Liver (tissue), 9 donors: ENCODE measurements around the gene RNU7-1. TPM values are rescaled to one million over a fixed set of nuclear protein-coding genes. Genes with fewer than 3 reads are reported as not detected.
A peak's percentile ranks its signal among the peaks of the same experiment; 100 is the strongest.

Experiments
- DNase-seq: peaks from one replicate; pipeline ENCODE4 v3.0.0-alpha.2; 2017; ENCODE audit warnings: low spot score
- H3K27ac ChIP-seq, 2 donors: one replicate each; pipeline ENCODE4 v1.7.0; 2013; ENCODE audit warnings: inconsistent platforms in 2 of 2, low read length in 2 of 2, control low read depth in 1 of 2, low read depth in 1 of 2, mild to moderate bottlenecking in 1 of 2
- H3K27me3 ChIP-seq, 4 donors: one replicate each; pipeline versions ENCODE4 v1.6.1 to v1.7.0; 2013; ENCODE audit warnings: low read length in 3 of 4, inconsistent platforms in 1 of 4, mild to moderate bottlenecking in 1 of 4, moderate library complexity in 1 of 4; ENCODE audit not compliant: control insufficient read depth in 4 of 4, insufficient read depth in 4 of 4
- H3K36me3 ChIP-seq, 4 donors: one replicate each; pipeline versions ENCODE4 v1.6.1 to v1.7.0; 2013; ENCODE audit warnings: low read length in 3 of 4, mild to moderate bottlenecking in 3 of 4, low read depth in 1 of 4, moderate library complexity in 1 of 4; ENCODE audit not compliant: control insufficient read depth in 4 of 4, insufficient read depth in 3 of 4
- H3K4me1 ChIP-seq, 4 donors: one replicate each; pipeline versions ENCODE4 v1.6.1 to v1.7.0; 2013; ENCODE audit warnings: low read length in 3 of 4, mild to moderate bottlenecking in 3 of 4, moderate library complexity in 1 of 4; ENCODE audit not compliant: control insufficient read depth in 4 of 4, insufficient read depth in 4 of 4
- H3K4me3 ChIP-seq, 3 donors: one replicate each; pipeline versions ENCODE4 v1.6.1 to v1.7.0; 2013; ENCODE audit warnings: low read length in 3 of 3, control low read depth in 1 of 3, low read depth in 1 of 3, mild to moderate bottlenecking in 1 of 3
- H3K9ac ChIP-seq, 2 donors: one replicate each; pipeline ENCODE4 v1.7.0; 2013; ENCODE audit warnings: low read length in 2 of 2, mild to moderate bottlenecking in 2 of 2, moderate library complexity in 2 of 2, control low read depth in 1 of 2, low read depth in 1 of 2
- H3K9me3 ChIP-seq, 4 donors: one replicate each; pipeline versions ENCODE4 v1.6.1 to v1.7.0; 2013; ENCODE audit warnings: low read length in 3 of 4; ENCODE audit not compliant: control insufficient read depth in 4 of 4
- EGR1 ChIP-seq, 2 donors: IDR thresholded peaks; 2 replicates each; pipeline ENCODE4 v1.6.1; 2016 to 2018; ENCODE audit warnings: antibody characterized with exemption in 2 of 2, low read depth in 2 of 2
- FOXA1 ChIP-seq: IDR thresholded peaks from 2 replicates; pipeline ENCODE4 v1.6.1; 2016; ENCODE audit warnings: antibody characterized with exemption
- FOXA2 ChIP-seq: IDR thresholded peaks from 2 replicates; pipeline ENCODE4 v1.6.1; 2016; ENCODE audit warnings: antibody characterized with exemption
- HNF4A ChIP-seq, 2 donors: conservative IDR thresholded peaks; 2 replicates each; pipeline ENCODE4 v1.6.1; 2016; ENCODE audit warnings: antibody characterized with exemption in 2 of 2, mild to moderate bottlenecking in 2 of 2
- HNF4G ChIP-seq: IDR thresholded peaks from 2 replicates; pipeline ENCODE4 v1.6.1; 2016; ENCODE audit warnings: antibody characterized with exemption
- JUND ChIP-seq, 2 donors: IDR thresholded peaks; 2 replicates each; pipeline ENCODE4 v1.6.1; 2016; ENCODE audit warnings: antibody characterized with exemption in 2 of 2
- MAX ChIP-seq: IDR thresholded peaks from 2 replicates; pipeline ENCODE4 v1.6.1; 2016; ENCODE audit warnings: antibody characterized with exemption
- NR2F2 ChIP-seq: IDR thresholded peaks from 2 replicates; pipeline ENCODE4 v1.6.1; 2016; ENCODE audit warnings: antibody characterized with exemption
- RAD21 ChIP-seq, 2 donors: IDR thresholded peaks; 2 replicates each; pipeline ENCODE4 v1.6.1; 2016; ENCODE audit warnings: antibody characterized with exemption in 2 of 2, mild to moderate bottlenecking in 2 of 2
- RXRA ChIP-seq, 2 donors: IDR thresholded peaks; 2 replicates each; pipeline ENCODE4 v1.6.1; 2017 to 2018; ENCODE audit warnings: antibody characterized with exemption in 2 of 2, mild to moderate bottlenecking in 1 of 2
- SP1 ChIP-seq: IDR thresholded peaks from 2 replicates; pipeline ENCODE4 v1.6.1; 2018; ENCODE audit warnings: antibody characterized with exemption, mild to moderate bottlenecking
- TAF1 ChIP-seq: conservative IDR thresholded peaks from 2 replicates; pipeline ENCODE4 v1.6.1; 2016; ENCODE audit warnings: antibody characterized with exemption, mild to moderate bottlenecking
- YY1 ChIP-seq: IDR thresholded peaks from 2 replicates; pipeline ENCODE4 v1.6.1; 2016; ENCODE audit warnings: antibody characterized with exemption, mild to moderate bottlenecking
- ZBTB33 ChIP-seq: IDR thresholded peaks from 2 replicates; pipeline ENCODE4 v1.6.1; 2016; ENCODE audit warnings: antibody characterized with exemption
- WGBS: extraction: QIAGEN DNeasy Blood & Tissue Kit; methylation state at CpG from one replicate; pipeline ENCODE4 v1.1.7; 2013; 5-methylcytosine and 5-hydroxymethylcytosine counted together
- polyA plus RNA-seq, 2 donors: library from polyadenylated mRNA; stranded (reverse) in 1 of 2; unstranded in 1 of 2; fragments of 200-250 nt in 1 of 2; fragments of >200 nt in 1 of 2; fragmentation: Nextera tagmentation in 1 of 2; extraction: Ambion mirVana in 1 of 2; gene quantifications; one replicate each; pipeline versions ENCODE4 v1.2.1 to v1.2.3, GENCODE V29; 2013 to 2015
- total RNA-seq, 2 donors: library from RNA; depleted of rRNA; stranded (reverse); fragments of >200 nt; gene quantifications; one replicate each; pipeline ENCODE4 v1.2.3, GENCODE V29; 2014
- TF ChIP-seq, protein P1 (sequence below): IDR thresholded peaks from 2 replicates; pipeline ENCODE4 v1.6.1; 2016; ENCODE audit warnings: antibody characterized with exemption
- TF ChIP-seq, protein P2 (sequence below): IDR thresholded peaks from 2 replicates; pipeline ENCODE4 v1.6.1; 2016; ENCODE audit warnings: antibody characterized with exemption, mild to moderate bottlenecking
- donor health status: healthy.
- donor health status: healthy.
- donor health status: healthy.
- donor health status: healthy.
- donor health status: healthy.

The RNU7-1 gene
- total and polyA plus RNA-seq, 4 donors = not detected

- TF ChIP-seq SP1 (no peak), NR2F2 (no peak), TAF1 (no peak), RXRA (IDR thresholded peaks at IDR 0.05) (no peak)
- TF ChIP-seq, protein P1, sequence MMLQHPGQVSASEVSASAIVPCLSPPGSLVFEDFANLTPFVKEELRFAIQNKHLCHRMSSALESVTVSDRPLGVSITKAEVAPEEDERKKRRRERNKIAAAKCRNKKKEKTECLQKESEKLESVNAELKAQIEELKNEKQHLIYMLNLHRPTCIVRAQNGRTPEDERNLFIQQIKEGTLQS = no peak
These were observed 15.5 kb upstream of the RNU7-1 start (continued) for GRCh38 chr12:6928022-6928702.

GRCh38 chr12:6928703-6929407 is 14.8 kb upstream of the RNU7-1 start:
- H3K9me3 ChIP-seq = no peaks in the 10 kb centered on the region
- WGBS = 17% methylated on average over 19 of the region's 19 CpGs
- TF ChIP-seq NR2F2 = peak; percentile 19
- TF ChIP-seq, protein P2, sequence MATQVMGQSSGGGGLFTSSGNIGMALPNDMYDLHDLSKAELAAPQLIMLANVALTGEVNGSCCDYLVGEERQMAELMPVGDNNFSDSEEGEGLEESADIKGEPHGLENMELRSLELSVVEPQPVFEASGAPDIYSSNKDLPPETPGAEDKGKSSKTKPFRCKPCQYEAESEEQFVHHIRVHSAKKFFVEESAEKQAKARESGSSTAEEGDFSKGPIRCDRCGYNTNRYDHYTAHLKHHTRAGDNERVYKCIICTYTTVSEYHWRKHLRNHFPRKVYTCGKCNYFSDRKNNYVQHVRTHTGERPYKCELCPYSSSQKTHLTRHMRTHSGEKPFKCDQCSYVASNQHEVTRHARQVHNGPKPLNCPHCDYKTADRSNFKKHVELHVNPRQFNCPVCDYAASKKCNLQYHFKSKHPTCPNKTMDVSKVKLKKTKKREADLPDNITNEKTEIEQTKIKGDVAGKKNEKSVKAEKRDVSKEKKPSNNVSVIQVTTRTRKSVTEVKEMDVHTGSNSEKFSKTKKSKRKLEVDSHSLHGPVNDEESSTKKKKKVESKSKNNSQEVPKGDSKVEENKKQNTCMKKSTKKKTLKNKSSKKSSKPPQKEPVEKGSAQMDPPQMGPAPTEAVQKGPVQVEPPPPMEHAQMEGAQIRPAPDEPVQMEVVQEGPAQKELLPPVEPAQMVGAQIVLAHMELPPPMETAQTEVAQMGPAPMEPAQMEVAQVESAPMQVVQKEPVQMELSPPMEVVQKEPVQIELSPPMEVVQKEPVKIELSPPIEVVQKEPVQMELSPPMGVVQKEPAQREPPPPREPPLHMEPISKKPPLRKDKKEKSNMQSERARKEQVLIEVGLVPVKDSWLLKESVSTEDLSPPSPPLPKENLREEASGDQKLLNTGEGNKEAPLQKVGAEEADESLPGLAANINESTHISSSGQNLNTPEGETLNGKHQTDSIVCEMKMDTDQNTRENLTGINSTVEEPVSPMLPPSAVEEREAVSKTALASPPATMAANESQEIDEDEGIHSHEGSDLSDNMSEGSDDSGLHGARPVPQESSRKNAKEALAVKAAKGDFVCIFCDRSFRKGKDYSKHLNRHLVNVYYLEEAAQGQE = no peak
- H3K36me3 ChIP-seq = peaks cover 0 to 2% (median 0%) of the 10 kb centered on the region in 4 donors
- peak overlapping the region; percentile 66 to 88 (median 78) for H3K4me3 ChIP-seq
- no peak for DNase-seq
- no peaks in the 10 kb centered on the region for H3K27me3 ChIP-seq
- peaks cover 9 to 61% (median 47%) of the 10 kb centered on the region in 4 donors for H3K4me1 ChIP-seq
- H3K27ac ChIP-seq = peak overlapping the region; percentile 62 to 66
- peak overlapping the region; percentile 35 to 55 for H3K9ac ChIP-seq

- 62% methylated on average over 7 of the region's 7 CpGs for WGBS
- H3K36me3 ChIP-seq = peaks cover 0 to 10% (median 2%) of the 10 kb centered on the region in 4 donors
- no peaks in the 10 kb centered on the region for H3K9me3 ChIP-seq
- H3K4me3 ChIP-seq = peak overlapping the region; percentile 66 to 88 (median 78)
- DNase-seq = no peak
- H3K4me1 ChIP-seq = peaks cover 9 to 55% (median 39%) of the 10 kb centered on the region in 4 donors
- no peak overlapping the region for H3K9ac ChIP-seq
- peak overlapping the region; percentile 26 to 66 for H3K27ac ChIP-seq
- no peaks in the 10 kb centered on the region for H3K27me3 ChIP-seq
- no peak for TF ChIP-seq JUND (IDR thresholded peaks at IDR 0.05)
- TF ChIP-seq YY1 = no peak
- TF ChIP-seq HNF4A (conservative IDR thresholded peaks at IDR 0.05) = no peak
- no peak for TF ChIP-seq EGR1 (IDR thresholded peaks at IDR 0.05; ENCODE audit: low read depth in 2 of 2)
- TF ChIP-seq HNF4G = no peak
- TF ChIP-seq SP1 = no peak
- TF ChIP-seq, protein P1 = no peak
- no peak for TF ChIP-seq RAD21 (IDR thresholded peaks at IDR 0.05)
- no peak for TF ChIP-seq FOXA2
- no peak for TF ChIP-seq RXRA (IDR thresholded peaks at IDR 0.05)
- TF ChIP-seq TAF1 = no peak
- no peak for TF ChIP-seq ZBTB33
- TF ChIP-seq MAX = no peak
- TF ChIP-seq, protein P2 = no peak
- no peak for TF ChIP-seq FOXA1
These were observed 13.9 kb upstream of the RNU7-1 start for GRCh38 chr12:6929466-6930452.
